HEK293 (cell line): ENCODE results near the gene KRTAP10-7.

Source experiments
- CTCF ChIA-PET: fragments of 350-600 bp; formaldehyde crosslinking; extraction: SDS; loops from one replicate; lab custom pipeline; 2021; ENCODE audit warnings: antibody characterized with exemption; lab: Yijun Ruan, JAX
- POLR2A ChIA-PET: fragments of 300-600 bp; formaldehyde crosslinking; extraction: SDS; loops from one replicate; lab custom pipeline; 2020; ENCODE audit warnings: antibody characterized with exemption, inconsistent platforms; lab: Yijun Ruan, JAX
- H3K27ac ChIP-seq: fragments of 200-500 bp; sonication (Bioruptor generic); 2 replicates; pipeline ENCODE4 v1.5.1; 2014; ENCODE audit warnings: low read depth, low read length, control low read depth, inconsistent platforms; ENCODE audit errors: extremely low read depth
- H3K36me3 ChIP-seq, 2 experiments: fragments of 200-500 bp in 1 of 2; sonication (Bioruptor generic) in 1 of 2; 1 replicate in 1 of 2; 2 replicates in 1 of 2; pipeline ENCODE4 v1.5.1; 2014 to 2017; ENCODE audit warnings: inconsistent platforms in 2 of 2, low read length in 2 of 2; ENCODE audit not compliant: control insufficient read depth in 2 of 2, insufficient read depth in 1 of 2
- H3K4me1 ChIP-seq: fragments of 200-500 bp; sonication (Bioruptor generic); 2 replicates; pipeline ENCODE4 v1.5.1; 2014; ENCODE audit warnings: mild to moderate bottlenecking, low read length, inconsistent platforms; ENCODE audit not compliant: control insufficient read depth, insufficient read depth
- H3K4me3 ChIP-seq: 2 replicates; pipeline ENCODE4 v1.5.1; 2011; ENCODE audit warnings: low read depth, mild to moderate bottlenecking, control low read depth, low read length, moderate library complexity
- H3K9me3 ChIP-seq: fragments of 200-500 bp; sonication (Bioruptor generic); 2 replicates; pipeline ENCODE4 v1.5.1; 2014; ENCODE audit warnings: low read depth, low read length, inconsistent platforms; ENCODE audit not compliant: control insufficient read depth, insufficient read depth
- BCL11A ChIP-seq: fragments of 450-650 bp; formaldehyde crosslinking; IDR thresholded peaks from 2 replicates; pipeline ENCODE4 v1.5.1; 2016; ENCODE audit warnings: low read depth, missing biosample characterization, missing genetic modification characterization
- CTCF ChIP-seq: fragments of 450-650 bp; formaldehyde crosslinking; IDR thresholded peaks from 2 replicates; pipeline ENCODE4 v1.5.1; 2016; ENCODE audit warnings: missing biosample characterization, missing genetic modification characterization
- FEZF1 ChIP-seq: fragments of 450-650 bp; formaldehyde crosslinking; IDR thresholded peaks from 2 replicates; pipeline ENCODE4 v1.5.1; 2016; ENCODE audit warnings: missing biosample characterization, missing genetic modification characterization
- HIC1 ChIP-seq: fragments of 450-650 bp; formaldehyde crosslinking; IDR thresholded peaks from 2 replicates; pipeline ENCODE4 v1.5.1; 2016; ENCODE audit warnings: missing biosample characterization, missing genetic modification characterization
- ZNF138 ChIP-seq: fragments of 450-650 bp; formaldehyde crosslinking; IDR thresholded peaks from 2 replicates; pipeline ENCODE4 v1.5.1; 2016; ENCODE audit warnings: missing biosample characterization, missing genetic modification characterization, borderline replicate concordance
- ZNF148 ChIP-seq: fragments of 450-650 bp; formaldehyde crosslinking; IDR thresholded peaks from 2 replicates; pipeline ENCODE4 v1.5.0; 2017; ENCODE audit warnings: missing biosample characterization, missing genetic modification characterization, borderline replicate concordance
- ZNF211 ChIP-seq: fragments of 450-650 bp; formaldehyde crosslinking; IDR thresholded peaks from 2 replicates; pipeline ENCODE4 v1.5.1; 2016; ENCODE audit warnings: low read depth, missing biosample characterization, missing genetic modification characterization
- ZNF214 ChIP-seq: fragments of 450-650 bp; formaldehyde crosslinking; IDR thresholded peaks from 2 replicates; pipeline ENCODE4 v1.5.1; 2017; ENCODE audit warnings: missing biosample characterization, mild to moderate bottlenecking, missing genetic modification characterization, borderline replicate concordance
- ZNF223 ChIP-seq: fragments of 450-650 bp; formaldehyde crosslinking; IDR thresholded peaks from 2 replicates; pipeline ENCODE4 v1.5.1; 2016; ENCODE audit warnings: missing biosample characterization, missing genetic modification characterization
- ZNF266 ChIP-seq: fragments of 450-650 bp; formaldehyde crosslinking; IDR thresholded peaks from 2 replicates; pipeline ENCODE4 v1.5.1; 2016; ENCODE audit warnings: missing biosample characterization, missing genetic modification characterization, low read depth
- ZNF362 ChIP-seq: fragments of 450-650 bp; formaldehyde crosslinking; IDR thresholded peaks from 2 replicates; pipeline ENCODE4 v1.5.1; 2016; ENCODE audit warnings: missing biosample characterization, missing genetic modification characterization
- ZNF558 ChIP-seq: fragments of 450-650 bp; formaldehyde crosslinking; IDR thresholded peaks from 2 replicates; pipeline ENCODE4 v1.5.1; 2016; ENCODE audit warnings: missing biosample characterization, missing genetic modification characterization
- ZNF610 ChIP-seq: fragments of 450-650 bp; formaldehyde crosslinking; IDR thresholded peaks from 2 replicates; pipeline ENCODE4 v1.5.1; 2016; ENCODE audit warnings: missing biosample characterization, missing genetic modification characterization, borderline replicate concordance
- ZNF623 ChIP-seq: fragments of 450-650 bp; formaldehyde crosslinking; IDR thresholded peaks from 2 replicates; pipeline ENCODE4 v1.5.1; 2016; ENCODE audit warnings: missing biosample characterization, missing genetic modification characterization
- ZNF626 ChIP-seq: fragments of 450-650 bp; sonication (Bioruptor Pico); formaldehyde crosslinking; IDR thresholded peaks from 2 replicates; pipeline ENCODE4 v1.5.1; 2018; ENCODE audit warnings: missing biosample characterization, missing genetic modification characterization, inconsistent platforms
- ZNF677 ChIP-seq: fragments of 450-650 bp; IDR thresholded peaks from 2 replicates; pipeline ENCODE4 v1.5.0; 2018; ENCODE audit warnings: missing biosample characterization, mild to moderate bottlenecking, missing genetic modification characterization, moderate library complexity
- ZNF830 ChIP-seq: fragments of 450-650 bp; IDR thresholded peaks from 2 replicates; pipeline ENCODE4 v1.5.0; 2018; ENCODE audit warnings: missing biosample characterization, missing genetic modification characterization, low read depth, mild to moderate bottlenecking, moderate library complexity
- TF ChIP-seq, protein P1 (sequence below): fragments of 450-650 bp; formaldehyde crosslinking; IDR thresholded peaks from 2 replicates; pipeline ENCODE4 v1.5.1; 2017; ENCODE audit warnings: missing biosample characterization, mild to moderate bottlenecking, missing genetic modification characterization, moderate library complexity
- TF ChIP-seq, protein P2 (sequence below): sonication (generic); formaldehyde crosslinking; IDR thresholded peaks from 2 replicates; pipeline ENCODE4 v1.8.1; 2022; ENCODE audit warnings: mild to moderate bottlenecking, moderate library complexity, missing genetic modification reagents

Gene KRTAP10-7

GRCh38 chr21:44579056-44579832, 21.2 kb upstream of the KRTAP10-7 start:
- CTCF ChIA-PET: no interaction called here
- Histone ChIP-seq H3K4me1 (no peaks in the 10 kb centered on the region), H3K36me3 (no peaks in the 10 kb centered on the region), H3K9me3 (no peaks in the 10 kb centered on the region), H3K4me3 (no peak overlapping the region), H3K27ac (no peak overlapping the region)
- POLR2A ChIA-PET: no interaction called here
- no peak for TF ChIP-seq FEZF1 (tag by site-specific recombination)
- TF ChIP-seq, protein P1, sequence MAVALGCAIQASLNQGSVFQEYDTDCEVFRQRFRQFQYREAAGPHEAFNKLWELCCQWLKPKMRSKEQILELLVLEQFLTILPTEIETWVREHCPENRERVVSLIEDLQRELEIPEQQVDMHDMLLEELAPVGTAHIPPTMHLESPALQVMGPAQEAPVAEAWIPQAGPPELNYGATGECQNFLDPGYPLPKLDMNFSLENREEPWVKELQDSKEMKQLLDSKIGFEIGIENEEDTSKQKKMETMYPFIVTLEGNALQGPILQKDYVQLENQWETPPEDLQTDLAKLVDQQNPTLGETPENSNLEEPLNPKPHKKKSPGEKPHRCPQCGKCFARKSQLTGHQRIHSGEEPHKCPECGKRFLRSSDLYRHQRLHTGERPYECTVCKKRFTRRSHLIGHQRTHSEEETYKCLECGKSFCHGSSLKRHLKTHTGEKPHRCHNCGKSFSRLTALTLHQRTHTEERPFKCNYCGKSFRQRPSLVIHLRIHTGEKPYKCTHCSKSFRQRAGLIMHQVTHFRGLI (tag by site-specific recombination): no peak
- no peak for TF ChIP-seq ZNF626 (tag by site-specific recombination)
- no peak for TF ChIP-seq ZNF677
- TF ChIP-seq BCL11A (tag by site-specific recombination): no peak
- no peak for TF ChIP-seq ZNF266 (tag by site-specific recombination)
- no peak for TF ChIP-seq ZNF211 (tag by site-specific recombination)
- TF ChIP-seq ZNF830 (tag by site-specific recombination): no peak
- no peak for TF ChIP-seq ZNF610
- TF ChIP-seq, protein P2, sequence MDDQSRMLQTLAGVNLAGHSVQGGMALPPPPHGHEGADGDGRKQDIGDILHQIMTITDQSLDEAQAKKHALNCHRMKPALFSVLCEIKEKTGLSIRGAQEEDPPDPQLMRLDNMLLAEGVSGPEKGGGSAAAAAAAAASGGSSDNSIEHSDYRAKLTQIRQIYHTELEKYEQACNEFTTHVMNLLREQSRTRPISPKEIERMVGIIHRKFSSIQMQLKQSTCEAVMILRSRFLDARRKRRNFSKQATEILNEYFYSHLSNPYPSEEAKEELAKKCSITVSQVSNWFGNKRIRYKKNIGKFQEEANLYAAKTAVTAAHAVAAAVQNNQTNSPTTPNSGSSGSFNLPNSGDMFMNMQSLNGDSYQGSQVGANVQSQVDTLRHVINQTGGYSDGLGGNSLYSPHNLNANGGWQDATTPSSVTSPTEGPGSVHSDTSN: no peak
- no peak for TF ChIP-seq ZNF223 (tag by site-specific recombination)
- TF ChIP-seq ZNF138 (tag by site-specific recombination): no peak
- TF ChIP-seq, all 188 proteins: peak for 0

GRCh38 chr21:44579833-44580144, 20.6 kb upstream of the KRTAP10-7 start:
- Histone ChIP-seq H3K9me3 (no peaks in the 10 kb centered on the region), H3K36me3 (no peaks in the 10 kb centered on the region), H3K4me1 (no peaks in the 10 kb centered on the region), H3K27ac (no peak overlapping the region), H3K4me3 (no peak overlapping the region)
- CTCF ChIA-PET: interaction anchor here (0.6 kb wide), 1 partner anchor 550 kb away, joined by 5 read pairs; no protein-coding TSS in a partner anchor
- POLR2A ChIA-PET: no interaction called here
- no peak for TF ChIP-seq ZNF214
- no peak for TF ChIP-seq ZNF223 (tag by site-specific recombination)
- no peak for TF ChIP-seq ZNF138 (tag by site-specific recombination)
- no peak for TF ChIP-seq HIC1 (tag by site-specific recombination)
- TF ChIP-seq ZNF148 (tag by site-specific recombination): no peak
- TF ChIP-seq ZNF362 (tag by site-specific recombination): no peak
- TF ChIP-seq ZNF558 (tag by site-specific recombination): no peak
- no peak for TF ChIP-seq ZNF623
- TF ChIP-seq CTCF: no peak
